ENCODE results near the gene MTA2. TPM values are rescaled to one million over a fixed set of nuclear protein-coding genes. Genes with fewer than 3 reads are reported as not detected.

The MTA2 gene
- total RNA-seq, 1 experiment from 2014 or later: 97.2 TPM

DNA sequence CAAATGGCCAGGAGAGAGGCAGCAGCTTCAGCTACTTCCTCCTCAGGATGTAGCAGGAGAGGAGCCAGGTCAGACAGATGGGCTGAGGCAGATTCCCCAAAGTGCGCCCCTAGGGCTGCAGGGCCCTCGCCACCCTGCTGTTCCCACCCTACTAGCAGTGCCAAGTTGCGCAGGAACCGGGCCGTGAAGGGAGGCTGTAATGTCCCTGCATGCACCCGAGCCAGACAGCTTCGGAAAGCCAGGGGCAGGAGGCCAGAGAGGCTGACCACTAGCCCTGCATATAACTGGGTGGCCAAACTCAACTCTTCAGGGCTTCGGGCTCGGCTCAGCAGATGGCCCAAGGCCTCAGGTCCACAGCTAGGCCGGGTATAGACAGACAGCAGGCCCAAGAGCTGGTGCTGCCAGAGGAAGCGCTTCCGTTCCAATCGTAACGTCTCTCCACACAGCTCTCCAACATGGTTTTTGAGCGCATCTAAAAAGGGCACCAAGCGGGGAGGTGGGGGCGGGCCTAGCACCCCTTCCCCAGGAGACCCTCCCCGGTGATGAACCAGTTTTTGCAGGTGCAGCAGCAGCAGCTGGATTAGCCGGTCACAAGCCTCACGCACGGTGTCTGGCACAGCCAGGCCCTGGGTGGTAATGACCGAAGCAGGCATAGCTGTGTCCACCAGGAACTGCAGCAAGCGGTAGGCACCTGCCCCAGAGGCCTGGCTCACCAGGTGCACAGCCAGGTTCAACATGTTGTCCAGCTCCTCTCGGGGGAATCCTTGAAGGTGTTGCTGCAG is 46.7 kb upstream of the MTA2 start:
- no peak for DNase-seq
- Mint-ChIP-seq H3K4me3 (ENCODE audit: low read depth, unreplicated experiment) (no peak overlapping the region), H3K27ac (ENCODE audit: unreplicated experiment) (no peak overlapping the region), H3K36me3 (ENCODE audit: insufficient read depth, unreplicated experiment) (peaks cover 55% of the 10 kb centered on the region), H3K9me3 (ENCODE audit: low read depth, unreplicated experiment) (no peaks in the 10 kb centered on the region), H3K4me1 (ENCODE audit: low read depth, unreplicated experiment) (peaks cover 10% of the 10 kb centered on the region), H3K27me3 (ENCODE audit: unreplicated experiment) (no peaks in the 10 kb centered on the region)
- CTCF ChIA-PET: no interaction called here
- no TSS peak for BruUV-seq (replicated peaks)
- TF ChIP-seq, protein P1, sequence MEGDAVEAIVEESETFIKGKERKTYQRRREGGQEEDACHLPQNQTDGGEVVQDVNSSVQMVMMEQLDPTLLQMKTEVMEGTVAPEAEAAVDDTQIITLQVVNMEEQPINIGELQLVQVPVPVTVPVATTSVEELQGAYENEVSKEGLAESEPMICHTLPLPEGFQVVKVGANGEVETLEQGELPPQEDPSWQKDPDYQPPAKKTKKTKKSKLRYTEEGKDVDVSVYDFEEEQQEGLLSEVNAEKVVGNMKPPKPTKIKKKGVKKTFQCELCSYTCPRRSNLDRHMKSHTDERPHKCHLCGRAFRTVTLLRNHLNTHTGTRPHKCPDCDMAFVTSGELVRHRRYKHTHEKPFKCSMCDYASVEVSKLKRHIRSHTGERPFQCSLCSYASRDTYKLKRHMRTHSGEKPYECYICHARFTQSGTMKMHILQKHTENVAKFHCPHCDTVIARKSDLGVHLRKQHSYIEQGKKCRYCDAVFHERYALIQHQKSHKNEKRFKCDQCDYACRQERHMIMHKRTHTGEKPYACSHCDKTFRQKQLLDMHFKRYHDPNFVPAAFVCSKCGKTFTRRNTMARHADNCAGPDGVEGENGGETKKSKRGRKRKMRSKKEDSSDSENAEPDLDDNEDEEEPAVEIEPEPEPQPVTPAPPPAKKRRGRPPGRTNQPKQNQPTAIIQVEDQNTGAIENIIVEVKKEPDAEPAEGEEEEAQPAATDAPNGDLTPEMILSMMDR (IDR thresholded peaks at IDR 0.05; ENCODE audit: unreplicated experiment): no peak
- intact Hi-C loops (cut with micrococcal nuclease; ENCODE audit: unreplicated experiment): no loop called here

DNA sequence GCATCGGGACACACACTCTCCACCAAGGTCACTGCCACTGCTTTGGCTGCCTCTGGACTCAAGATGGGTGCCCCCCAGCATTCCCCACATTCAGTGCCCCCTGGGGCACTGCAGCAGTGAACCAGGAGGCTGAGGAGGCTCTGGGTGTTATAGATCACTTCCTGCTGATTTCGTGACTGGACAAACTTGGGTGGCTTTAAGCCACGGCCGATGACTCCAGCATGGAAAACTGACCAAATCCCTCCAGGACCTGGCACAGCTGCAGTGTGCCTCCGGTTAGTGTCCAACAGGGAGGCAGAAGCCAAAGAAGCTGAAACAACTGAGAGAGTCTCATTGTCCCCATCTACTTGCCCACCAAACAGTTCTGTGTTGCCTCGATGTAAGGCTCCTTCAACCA is 45.9 kb upstream of the MTA2 start:
- intact Hi-C loops (cut with micrococcal nuclease; ENCODE audit: unreplicated experiment): no loop called here
- Mint-ChIP-seq H3K36me3 (ENCODE audit: insufficient read depth, unreplicated experiment) (peaks cover 48% of the 10 kb centered on the region), H3K9me3 (ENCODE audit: low read depth, unreplicated experiment) (no peaks in the 10 kb centered on the region), H3K4me1 (ENCODE audit: low read depth, unreplicated experiment) (peaks cover 6% of the 10 kb centered on the region), H3K27ac (ENCODE audit: unreplicated experiment) (no peak overlapping the region), H3K27me3 (ENCODE audit: unreplicated experiment) (no peaks in the 10 kb centered on the region), H3K4me3 (ENCODE audit: low read depth, unreplicated experiment) (no peak overlapping the region)
- no peak for DNase-seq
- CTCF ChIA-PET: no interaction called here
- TF ChIP-seq, protein P1 (IDR thresholded peaks at IDR 0.05; ENCODE audit: unreplicated experiment): no peak
- no TSS peak for BruUV-seq (replicated peaks)

DNA sequence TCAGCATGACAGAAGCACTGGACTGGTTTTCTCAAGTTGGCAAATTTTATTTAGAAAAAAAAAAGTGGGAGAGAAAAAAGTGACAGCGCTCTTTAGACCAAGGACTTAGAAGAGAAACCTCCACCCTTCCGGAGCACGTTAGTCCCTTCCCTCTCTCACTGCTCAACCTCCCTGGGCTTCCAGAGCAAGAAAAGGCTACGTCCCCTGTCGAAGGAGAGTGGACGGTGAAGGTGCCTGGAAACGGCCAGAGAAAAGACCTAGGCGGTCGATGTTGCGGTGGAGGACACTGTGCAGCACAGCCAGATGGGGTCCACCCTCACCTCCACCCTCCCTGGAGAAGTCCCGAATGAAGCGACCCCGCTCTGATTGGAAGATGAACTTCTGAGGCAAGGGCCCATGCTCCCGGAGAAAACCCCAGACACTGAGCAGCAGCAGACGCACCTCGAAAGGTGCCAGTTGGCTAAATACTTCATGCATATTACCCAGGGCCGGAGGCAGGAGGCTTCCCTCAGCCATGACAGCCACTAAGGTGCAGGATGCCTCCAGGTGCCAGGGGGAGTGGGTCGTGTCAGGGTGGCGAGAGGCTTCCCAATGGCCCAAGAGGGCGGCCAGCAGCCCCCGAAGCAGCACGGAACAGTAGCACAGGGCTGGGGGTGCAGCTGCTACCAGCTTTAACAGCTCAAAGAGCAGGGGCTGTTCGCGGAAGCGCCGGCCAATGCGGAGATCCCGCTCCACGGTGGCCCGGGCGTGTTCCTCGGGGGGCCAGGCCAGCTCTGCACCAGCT is 45.4 kb upstream of the MTA2 start:
- no TSS peak for BruUV-seq (replicated peaks)
- Mint-ChIP-seq H3K27ac (ENCODE audit: unreplicated experiment) (peak overlapping the region; percentile 91), H3K4me3 (ENCODE audit: low read depth, unreplicated experiment) (peak overlapping the region; percentile 93), H3K4me1 (ENCODE audit: low read depth, unreplicated experiment) (no peaks in the 10 kb centered on the region), H3K36me3 (ENCODE audit: insufficient read depth, unreplicated experiment) (peaks cover 46% of the 10 kb centered on the region), H3K27me3 (ENCODE audit: unreplicated experiment) (no peaks in the 10 kb centered on the region), H3K9me3 (ENCODE audit: low read depth, unreplicated experiment) (no peaks in the 10 kb centered on the region)
- no peak for DNase-seq
- CTCF ChIA-PET: interaction anchor here (0.6 kb wide), 2 partner anchors 25 to 392 kb away, joined by 3 to 6 read pairs; no protein-coding TSS in a partner anchor
- intact Hi-C loops (cut with micrococcal nuclease; ENCODE audit: unreplicated experiment): loop anchor here (1.0 kb wide), 1 partner anchor 11 kb away; no protein-coding TSS in a partner anchor
- TF ChIP-seq, protein P1 (IDR thresholded peaks at IDR 0.05; ENCODE audit: unreplicated experiment): no peak

DNA sequence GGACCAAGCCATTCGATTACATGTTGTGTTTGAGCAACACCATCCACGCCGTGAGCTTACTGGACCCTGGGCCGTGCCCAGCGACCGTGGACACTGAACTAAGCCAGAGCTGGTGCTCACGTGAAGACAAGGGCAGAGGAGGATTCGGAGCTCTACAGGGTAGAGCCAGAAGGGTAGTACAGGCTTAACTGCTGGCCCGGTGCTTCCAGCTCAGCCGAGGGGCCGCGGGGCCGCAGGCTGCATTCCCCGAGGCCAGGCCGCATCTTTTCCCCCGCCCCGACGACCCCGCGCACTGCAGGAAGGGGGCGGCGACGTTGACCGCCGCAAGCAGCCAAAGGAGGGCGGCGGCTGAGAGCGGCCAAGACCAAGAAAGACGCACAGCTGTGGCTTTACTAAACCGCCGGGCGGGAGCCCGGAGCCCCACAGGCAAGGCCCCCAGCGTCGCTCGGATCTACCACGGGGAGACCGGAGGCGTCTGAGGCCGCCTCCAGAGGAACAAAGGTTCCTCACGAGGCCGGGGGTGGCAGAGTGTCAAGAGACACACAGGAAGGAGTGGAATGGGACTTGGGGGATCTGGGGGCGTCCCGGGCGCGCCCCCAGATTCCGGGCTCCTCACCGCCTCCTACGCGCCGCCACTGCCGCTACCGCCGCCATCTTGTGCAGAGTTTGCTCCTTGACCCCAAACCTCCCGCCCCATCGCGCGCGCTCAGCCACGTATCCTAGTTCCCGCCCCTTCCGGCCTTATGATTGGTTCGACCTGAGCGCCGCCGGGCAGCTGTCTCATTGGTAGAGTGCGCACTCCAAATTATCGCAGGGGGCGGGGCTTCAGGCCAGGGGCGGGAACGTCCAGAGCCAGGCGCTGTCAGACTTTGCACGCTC is 44.5 kb upstream of the MTA2 start, which contains the start of gene GANAB:
TSS of gene GANAB (minus strand) at position 668 of the 879 bp plus-strand sequence. CDS start at position 654, 14 bp downstream.
- CTCF ChIA-PET: interaction anchor here (0.6 to 1.1 kb wide), 6 partner anchors 24 to 392 kb away, joined by 3 to 6 read pairs (median 4); partner anchors contain the start of genes B3GAT3 and TUT1
- BruUV-seq (replicated peaks): TSS peak; percentile 31
- H3K36me3 Mint-ChIP-seq (ENCODE audit: insufficient read depth, unreplicated experiment): peaks cover 51% of the 10 kb centered on the region
- intact Hi-C loops (cut with micrococcal nuclease; ENCODE audit: unreplicated experiment): loop anchor here (1.0 kb wide), 1 partner anchor 10 kb away; no protein-coding TSS in a partner anchor
- H3K27ac Mint-ChIP-seq (ENCODE audit: unreplicated experiment): peak within 1 kb of the TSS; percentile 91
- H3K4me3 Mint-ChIP-seq (ENCODE audit: low read depth, unreplicated experiment): peak within 1 kb of the TSS; percentile 93
- H3K27me3 Mint-ChIP-seq (ENCODE audit: unreplicated experiment): no peaks in the 10 kb centered on the region
- DNase-seq: peak; percentile 98
- no peaks in the 10 kb centered on the region for H3K9me3 Mint-ChIP-seq (ENCODE audit: low read depth, unreplicated experiment)
- TF ChIP-seq, protein P1 (IDR thresholded peaks at IDR 0.05; ENCODE audit: unreplicated experiment): no peak
- no peaks in the 10 kb centered on the region for H3K4me1 Mint-ChIP-seq (ENCODE audit: low read depth, unreplicated experiment)
